ENCODE data around the gene PCBD2. TPM values are rescaled to one million over a fixed set of nuclear protein-coding genes. Genes with fewer than 3 reads are reported as not detected.
"Not testable (repeated sequence)": the region's sequence is repeated elsewhere in the genome, so short reads cannot be mapped to it uniquely, and the experiment has no call there.

PCBD2 gene
- total RNA-seq, 1 experiment from 2014 or later = 7.0 TPM

DNA sequence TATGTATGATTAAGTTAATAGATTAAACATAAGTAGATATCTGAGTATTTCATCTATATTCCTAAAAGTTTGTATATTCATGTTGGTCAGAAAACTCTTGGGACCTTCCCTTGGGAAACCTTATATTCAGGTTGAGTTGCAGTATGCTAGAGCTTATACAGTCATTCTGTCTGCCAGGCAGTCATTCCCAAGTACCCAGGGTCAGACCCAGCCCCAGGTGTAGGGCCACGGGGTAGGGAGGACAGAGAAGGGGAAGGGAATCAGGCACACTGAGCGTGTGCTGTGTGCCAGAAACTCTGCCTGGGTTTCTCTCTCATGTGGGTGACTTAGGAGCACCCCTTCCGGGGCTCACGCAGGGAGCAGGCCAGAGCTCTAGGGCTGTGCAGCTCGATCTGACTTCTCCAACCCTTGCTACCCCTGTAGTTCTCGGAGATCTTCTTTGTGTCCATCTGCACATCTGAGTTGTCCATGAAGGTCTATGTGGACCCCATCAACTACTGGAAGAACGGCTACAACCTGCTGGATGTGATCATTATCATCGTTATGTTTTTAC is 91.0 kb downstream of the PCBD2 start:
- no peak overlapping the region for H3K4me3 ChIP-seq (ENCODE audit: low read length)
- no peaks in the 10 kb centered on the region for H3K36me3 ChIP-seq (ENCODE audit: low read depth, low read length)
- H3K27ac ChIP-seq (ENCODE audit: low read length) = no peak overlapping the region
- no peak overlapping the region for H3K9ac ChIP-seq (ENCODE audit: low read length)
- H3K9me3 ChIP-seq (ENCODE audit: low read length) = no peaks in the 10 kb centered on the region
- DNase-seq (no peak), ATAC-seq (no peak)
- no TSS peak for BruUV-seq (replicated peaks)
- H3K79me2 ChIP-seq (ENCODE audit: low read length) = no peaks in the 10 kb centered on the region
- TF ChIP-seq EZH2phosphoT487 (IDR thresholded peaks at IDR 0.05; ENCODE audit: borderline replicate concordance, low read length) = no peak
- TF ChIP-seq, protein P1, sequence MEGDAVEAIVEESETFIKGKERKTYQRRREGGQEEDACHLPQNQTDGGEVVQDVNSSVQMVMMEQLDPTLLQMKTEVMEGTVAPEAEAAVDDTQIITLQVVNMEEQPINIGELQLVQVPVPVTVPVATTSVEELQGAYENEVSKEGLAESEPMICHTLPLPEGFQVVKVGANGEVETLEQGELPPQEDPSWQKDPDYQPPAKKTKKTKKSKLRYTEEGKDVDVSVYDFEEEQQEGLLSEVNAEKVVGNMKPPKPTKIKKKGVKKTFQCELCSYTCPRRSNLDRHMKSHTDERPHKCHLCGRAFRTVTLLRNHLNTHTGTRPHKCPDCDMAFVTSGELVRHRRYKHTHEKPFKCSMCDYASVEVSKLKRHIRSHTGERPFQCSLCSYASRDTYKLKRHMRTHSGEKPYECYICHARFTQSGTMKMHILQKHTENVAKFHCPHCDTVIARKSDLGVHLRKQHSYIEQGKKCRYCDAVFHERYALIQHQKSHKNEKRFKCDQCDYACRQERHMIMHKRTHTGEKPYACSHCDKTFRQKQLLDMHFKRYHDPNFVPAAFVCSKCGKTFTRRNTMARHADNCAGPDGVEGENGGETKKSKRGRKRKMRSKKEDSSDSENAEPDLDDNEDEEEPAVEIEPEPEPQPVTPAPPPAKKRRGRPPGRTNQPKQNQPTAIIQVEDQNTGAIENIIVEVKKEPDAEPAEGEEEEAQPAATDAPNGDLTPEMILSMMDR (conservative IDR thresholded peaks at IDR 0.05; ENCODE audit: low read depth, low read length) = no peak
- TF ChIP-seq EZH2 (IDR thresholded peaks at IDR 0.05; ENCODE audit: low read length, unreplicated experiment) = no peak
- H3K9me2 ChIP-seq (replicated peaks; ENCODE audit: low read length) = no peaks in the 10 kb centered on the region
- H3K4me1 ChIP-seq (ENCODE audit: insufficient read depth, low read length) = no peaks in the 10 kb centered on the region
- no peak overlapping the region for H3K4me2 ChIP-seq (ENCODE audit: low read length)
- CTCF ChIA-PET = no interaction called here
- no peak overlapping the region for H2AFZ ChIP-seq (ENCODE audit: low read length)
- intact Hi-C loops (cut with micrococcal nuclease) = no loop called here
- H3K27me3 ChIP-seq (ENCODE audit: low read length) = no peaks in the 10 kb centered on the region
- H4K20me1 ChIP-seq (ENCODE audit: low read length) = no peaks in the 10 kb centered on the region
- no peaks in the 10 kb centered on the region for H3F3A ChIP-seq (ENCODE audit: low read length, unreplicated experiment)
- POLR2A ChIA-PET (ENCODE audit: unreplicated experiment) = no interaction called here

DNA sequence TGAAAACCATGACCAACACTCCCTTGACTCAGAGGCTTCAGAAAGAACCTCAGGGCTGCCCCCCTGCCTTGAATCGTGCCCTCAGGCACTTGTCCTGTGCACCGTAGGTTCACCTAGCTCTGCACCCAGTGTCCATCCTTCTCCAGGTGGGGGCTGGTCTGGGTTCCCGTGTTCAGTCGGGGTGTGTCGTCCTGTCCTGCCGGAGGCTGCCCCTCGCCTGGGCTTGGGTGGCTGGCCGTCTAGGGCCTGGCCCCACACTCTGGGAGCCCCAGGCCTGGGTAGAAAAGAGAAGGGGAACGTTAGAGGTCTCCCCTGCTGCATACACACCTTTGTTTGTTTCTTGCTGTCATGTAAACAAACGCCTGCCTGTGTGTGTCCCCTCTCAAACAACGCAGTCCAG is 92.1 kb downstream of the PCBD2 start:
- Histone ChIP-seq H3K9ac (ENCODE audit: low read length) (no peak overlapping the region), H3K27ac (ENCODE audit: low read length) (no peak overlapping the region), H4K20me1 (ENCODE audit: low read length) (no peaks in the 10 kb centered on the region), H3K9me2 (replicated peaks; ENCODE audit: low read length) (no peaks in the 10 kb centered on the region), H3K4me2 (ENCODE audit: low read length) (no peak overlapping the region), H3K4me1 (ENCODE audit: insufficient read depth, low read length) (no peaks in the 10 kb centered on the region), H3K27me3 (ENCODE audit: low read length) (no peaks in the 10 kb centered on the region), H3K79me2 (ENCODE audit: low read length) (no peaks in the 10 kb centered on the region), H2AFZ (ENCODE audit: low read length) (no peak overlapping the region), H3K36me3 (ENCODE audit: low read depth, low read length) (no peaks in the 10 kb centered on the region), H3K9me3 (ENCODE audit: low read length) (no peaks in the 10 kb centered on the region), H3F3A (ENCODE audit: low read length, unreplicated experiment) (no peaks in the 10 kb centered on the region), H3K4me3 (ENCODE audit: low read length) (no peak overlapping the region)
- intact Hi-C loops (cut with micrococcal nuclease) = no loop called here
- no TSS peak for BruUV-seq (replicated peaks)
- no peak for ATAC-seq
- no peak for TF ChIP-seq EZH2phosphoT487 (IDR thresholded peaks at IDR 0.05; ENCODE audit: borderline replicate concordance, low read length)
- TF ChIP-seq, protein P1 (conservative IDR thresholded peaks at IDR 0.05; ENCODE audit: low read depth, low read length) = no peak
- DNase-seq = no peak
- ChIA-PET POLR2A (ENCODE audit: unreplicated experiment) (no interaction called here), CTCF (no interaction called here)

DNA sequence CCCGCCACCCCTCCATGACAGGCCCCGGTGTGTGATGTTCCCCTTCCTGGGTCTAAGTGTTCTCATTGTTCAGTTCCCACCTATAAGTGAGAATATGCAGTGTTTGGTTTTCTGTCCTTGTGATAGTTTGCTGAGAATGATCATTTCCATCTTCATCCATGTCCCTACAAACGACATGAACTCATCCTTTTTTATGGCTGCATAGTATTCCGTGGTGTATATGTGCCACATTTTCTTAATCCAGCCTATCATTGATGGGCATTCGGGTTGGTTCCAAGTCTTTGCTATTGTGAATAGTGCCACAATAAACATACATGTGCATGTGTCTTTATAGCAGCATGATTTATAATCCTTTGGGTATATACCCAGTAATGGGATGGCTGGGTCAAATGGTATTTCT is 93.1 kb downstream of the PCBD2 start:
- BruUV-seq (replicated peaks); H3K9me2 ChIP-seq (replicated peaks; ENCODE audit: low read length); ATAC-seq; H3K4me3 ChIP-seq (ENCODE audit: low read length); H3K79me2 ChIP-seq (ENCODE audit: low read length); H2AFZ ChIP-seq (ENCODE audit: low read length); H3K4me1 ChIP-seq (ENCODE audit: insufficient read depth, low read length); H3K9ac ChIP-seq (ENCODE audit: low read length); H3K9me3 ChIP-seq (ENCODE audit: low read length); H3K4me2 ChIP-seq (ENCODE audit: low read length); H3K27me3 ChIP-seq (ENCODE audit: low read length); CTCF ChIA-PET; H4K20me1 ChIP-seq (ENCODE audit: low read length); H3K36me3 ChIP-seq (ENCODE audit: low read depth, low read length); POLR2A ChIA-PET (ENCODE audit: unreplicated experiment); DNase-seq; H3K27ac ChIP-seq (ENCODE audit: low read length); H3F3A ChIP-seq (ENCODE audit: low read length, unreplicated experiment); intact Hi-C loops (cut with micrococcal nuclease): not testable (repeated sequence)
